SH-SY5Y (cell line): Measurements from ENCODE around the gene DDX39A.

ENCODE experiments used
- GATA2 ChIP-seq: IDR thresholded peaks from 2 replicates; pipeline ENCODE4 v1.6.1; 2011; ENCODE audit warnings: mild to moderate bottlenecking, low read depth, low read length
- GATA3 ChIP-seq: IDR thresholded peaks from 2 replicates; pipeline ENCODE4 v1.6.1; 2011; ENCODE audit warnings: low read depth, mild to moderate bottlenecking, low read length, moderate library complexity

DNA sequence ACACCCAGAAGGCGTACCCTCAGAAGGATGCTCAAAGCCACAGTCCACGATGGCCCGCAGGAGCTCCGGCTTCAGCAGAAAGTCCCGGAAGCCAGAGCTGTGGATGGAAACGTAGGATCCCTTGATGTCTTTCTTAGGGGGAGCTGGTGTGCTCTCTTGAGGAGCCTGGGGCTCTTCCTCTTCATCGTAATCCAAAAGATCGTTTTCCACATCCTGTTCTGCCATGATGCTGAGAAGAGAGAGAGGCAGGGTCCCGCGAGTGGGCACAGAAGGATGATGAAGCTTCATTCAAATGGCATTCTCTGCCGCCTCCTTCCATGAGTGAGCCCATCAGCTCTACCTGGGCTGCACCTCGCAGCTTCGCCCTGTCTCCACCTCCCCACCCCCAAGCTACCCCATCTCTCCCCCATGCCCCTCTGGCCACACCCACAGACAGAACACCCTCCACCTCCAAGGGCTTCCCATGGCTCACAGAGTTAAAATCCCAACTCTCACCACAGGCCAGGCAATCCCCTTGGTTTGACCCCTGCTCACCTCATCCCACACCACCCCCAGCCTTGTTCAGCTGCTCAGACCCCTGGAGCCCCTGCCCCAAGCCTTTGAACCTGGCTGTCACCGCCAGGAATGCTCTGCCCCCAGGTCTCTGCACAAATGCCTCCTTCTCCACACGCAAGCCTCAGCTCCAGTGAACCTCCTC lies 6.0 kb downstream of the DDX39A start:
- TF ChIP-seq GATA3 (no peak), GATA2 (no peak)
